Activated T-cell treated with anti-CD3 and anti-CD28 coated beads for 48 hours (primary cell): Measurements from ENCODE around the gene COL26A1.
A peak's percentile ranks its signal among the peaks of the same experiment; 100 is the strongest.
"Not testable (repeated sequence)": the region's sequence is repeated elsewhere in the genome, so short reads cannot be mapped to it uniquely, and the experiment has no call there.

Experiments used
- DNase-seq: peaks from one replicate; pipeline ENCODE4 v3.0.0-alpha.2; 2020; ENCODE audit warnings: low read depth

The COL26A1 gene

GRCh38 chr7:101362334-101363195 lies at the start of gene COL26A1:
TSS of gene COL26A1 (plus strand) at chr7:101362875. CDS start at chr7:101363033, 158 bp downstream.
- DNase-seq = no peak

- peak; percentile 41 for DNase-seq
Observed at GRCh38 chr7:101315336-101315735, 47.3 kb upstream of the COL26A1 start.

GRCh38 chr7:101319401-101319800 lies 43.3 kb upstream of the COL26A1 start:
- no peak for DNase-seq

- DNase-seq = peak; percentile 83
Observed at GRCh38 chr7:101321491-101322401, 40.9 kb upstream of the COL26A1 start, which contains the start of gene IFT22. TSS of gene IFT22 (minus strand) at chr7:101321812. CDS start at chr7:101321709, 103 bp downstream.

- DNase-seq = no peak
Observed at GRCh38 chr7:101328159-101328558, 34.5 kb upstream of the COL26A1 start.

GRCh38 chr7:101330011-101330484 lies 32.6 kb upstream of the COL26A1 start:
- no peak for DNase-seq

- no peak for DNase-seq
Observed at GRCh38 chr7:101332026-101332425, 30.6 kb upstream of the COL26A1 start.

GRCh38 chr7:101333912-101334311 lies 28.8 kb upstream of the COL26A1 start:
- no peak for DNase-seq

- DNase-seq = no peak
Observed at GRCh38 chr7:101340379-101340778, 22.3 kb upstream of the COL26A1 start.

- no peak for DNase-seq
Observed at GRCh38 chr7:101342892-101343291, 19.8 kb upstream of the COL26A1 start.

GRCh38 chr7:101347477-101347876 lies 15.2 kb upstream of the COL26A1 start:
- DNase-seq = no peak

GRCh38 chr7:101348456-101349067 lies 14.1 kb upstream of the COL26A1 start:
- not testable (repeated sequence) for DNase-seq

- not testable (repeated sequence) for DNase-seq
Observed at GRCh38 chr7:101349300-101349699, 13.4 kb upstream of the COL26A1 start.

GRCh38 chr7:101352920-101353308 lies 9.8 kb upstream of the COL26A1 start:
- no peak for DNase-seq

- no peak for DNase-seq
Observed at GRCh38 chr7:101357433-101357832, 5.2 kb upstream of the COL26A1 start.

GRCh38 chr7:101363196-101363733 lies 590 bp downstream of the COL26A1 start:
- no peak for DNase-seq

GRCh38 chr7:101363734-101364374 lies 1.2 kb downstream of the COL26A1 start:
- peak; percentile 69 for DNase-seq

- DNase-seq = no peak
Observed at GRCh38 chr7:101365956-101366355, 3.3 kb downstream of the COL26A1 start.

GRCh38 chr7:101367676-101368075 lies 5.0 kb downstream of the COL26A1 start:
- no peak for DNase-seq

- no peak for DNase-seq
Observed at GRCh38 chr7:101368422-101369165, 5.9 kb downstream of the COL26A1 start.

GRCh38 chr7:101370836-101371235 lies 8.2 kb downstream of the COL26A1 start:
- DNase-seq = no peak
